Upper lobe of left lung (tissue), 6 donors: ENCODE results near the gene OSCP1. TPM values are rescaled to one million over a fixed set of nuclear protein-coding genes. Genes with fewer than 3 reads are reported as not detected.
"Not testable (repeated sequence)": the region's sequence is repeated elsewhere in the genome, so short reads cannot be mapped to it uniquely, and the experiment has no call there.

ENCODE experiments used
- ATAC-seq, 2 donors: fragments of 200-7000 bp; cut with Tn5 transposase; one replicate each; pipeline ENCODE4 v1.9.1; 2022; ENCODE audit warnings: mild to moderate bottlenecking in 2 of 2, moderate library complexity in 2 of 2; ENCODE audit not compliant: low FRiP score in 2 of 2
- DNase-seq, 2 donors: peaks; one replicate each; pipeline ENCODE4 v3.0.0-alpha.2; 2019 to 2020
- H3K27ac ChIP-seq, 4 donors: fragments of 200-600 bp; sonication (generic); one replicate each; pipeline ENCODE4 v1.5.1; 2016 to 2019
- H3K27me3 ChIP-seq, 4 donors: fragments of 200-600 bp; sonication (generic); one replicate each; pipeline ENCODE4 v1.5.1; 2017 to 2019
- H3K36me3 ChIP-seq, 4 donors: fragments of 200-600 bp; sonication (generic); one replicate each; pipeline ENCODE4 v1.5.1; 2016 to 2019
- H3K4me1 ChIP-seq, 4 donors: fragments of 200-600 bp; sonication (generic); one replicate each; pipeline ENCODE4 v1.5.1; 2018 to 2019
- H3K4me3 ChIP-seq, 4 donors: fragments of 200-600 bp; sonication (generic); one replicate each; pipeline ENCODE4 v1.5.1; 2017 to 2019; ENCODE audit warnings: mild to moderate bottlenecking in 2 of 4, moderate library complexity in 1 of 4
- H3K9me3 ChIP-seq, 4 donors: fragments of 200-600 bp; sonication (generic); one replicate each; pipeline ENCODE4 v1.5.1; 2018 to 2019
- CTCF ChIP-seq, 6 experiments: fragments of 450-650 bp in 4 of 6; fragments of 200-600 bp in 2 of 6; sonication (generic) in 2 of 6; IDR thresholded peaks; one replicate each; pipeline ENCODE4 v1.5.1; 2016 to 2019; ENCODE audit warnings: antibody characterized with exemption in 6 of 6
- EP300 ChIP-seq, 4 donors: sonication (generic); formaldehyde crosslinking; IDR thresholded peaks; one replicate each; pipeline ENCODE4 v1.5.1; 2017; ENCODE audit warnings: antibody characterized with exemption in 4 of 4, control low read depth in 2 of 4
- POLR2A ChIP-seq, 4 donors: fragments of 450-650 bp; IDR thresholded peaks; one replicate each; pipeline ENCODE4 v1.5.1; 2016 to 2017; ENCODE audit warnings: antibody characterized with exemption in 4 of 4, mild to moderate bottlenecking in 2 of 4
- POLR2AphosphoS5 ChIP-seq, 2 donors: sonication (generic); formaldehyde crosslinking; IDR thresholded peaks; one replicate each; pipeline ENCODE4 v1.5.1; 2017; ENCODE audit warnings: antibody characterized with exemption in 2 of 2
- WGBS, 2 donors: methylation state at CpG; one replicate each; pipeline ENCODE4 v1.1.5; 2017 to 2018; 5-methylcytosine and 5-hydroxymethylcytosine counted together
- total RNA-seq, 6 donors: library from RNA; depleted of rRNA in 4 of 6; stranded (reverse); fragments of >200 nt in 4 of 6; gene quantifications; one replicate each; pipeline versions ENCODE4 v1.1.0 to v1.2.1, GENCODE V29; 2016 to 2021
- donor health status: DM: no; HTN: no; CAD: no; lungs with moderate emphysema.
- donor health status: DM: no; HTN: yes; CAD: no; lungs with severe emphysema.

The OSCP1 gene
- 10 to 100 TPM; 11.8 to 28.2 (median 13.6) TPM for total RNA-seq

GRCh38 chr1:36450270-36450918 lies at the start of gene OSCP1:
OSCP1 (minus strand) TSS chr1:36450451; CDS start chr1:36450369, 82 bp downstream.
- peak; percentile 95 to 98 for DNase-seq
- Histone ChIP-seq H3K4me3 (peak within 1 kb of the TSS; percentile 47 to 71 (median 64)), H3K9me3 (no peaks in the 10 kb centered on the region), H3K27ac (peak within 1 kb of the TSS; percentile 93 to 98 (median 95)), H3K36me3 (peaks cover 0 to 12% (median 10%) of the 10 kb centered on the region in 4 donors), H3K4me1 (peaks cover 4 to 12% (median 9%) of the 10 kb centered on the region in 4 donors), H3K27me3 (no peaks in the 10 kb centered on the region)
- peak; percentile 98 to 99 for ATAC-seq
- 0 to 4% methylated on average over 15 to 46 of the region's 48 CpGs for WGBS, 2 donors
- TF ChIP-seq EP300 (IDR thresholded peaks at IDR 0.05) (no peak), CTCF (IDR thresholded peaks at IDR 0.05) (no peak), POLR2AphosphoS5 (IDR thresholded peaks at IDR 0.05) (peak; percentile 91 to 93), POLR2A (IDR thresholded peaks at IDR 0.05) (peak in 3 of 4 donors; percentile 81 to 97 (median 94))

GRCh38 chr1:36497207-36497606 lies 47.0 kb upstream of the OSCP1 start:
- Histone ChIP-seq H3K4me3 (no peak overlapping the region), H3K4me1 (no peaks in the 10 kb centered on the region), H3K9me3 (no peaks in the 10 kb centered on the region), H3K27me3 (no peaks in the 10 kb centered on the region), H3K36me3 (no peaks in the 10 kb centered on the region), H3K27ac (no peak overlapping the region)
- DNase-seq (no peak), ATAC-seq (no peak)
- TF ChIP-seq EP300 (IDR thresholded peaks at IDR 0.05) (no peak), POLR2A (IDR thresholded peaks at IDR 0.05) (no peak), CTCF (IDR thresholded peaks at IDR 0.05) (no peak), POLR2AphosphoS5 (IDR thresholded peaks at IDR 0.05) (no peak)
- WGBS, 2 donors = 62 to 78% methylated on average over 2 of the region's 2 CpGs

- 68 to 82% methylated on average over 5 of the region's 5 CpGs for WGBS, 2 donors
Measured at GRCh38 chr1:36494971-36495370, 44.7 kb upstream of the OSCP1 start.

GRCh38 chr1:36493524-36493923 lies 43.3 kb upstream of the OSCP1 start:
- Histone ChIP-seq H3K4me3 (no peak overlapping the region), H3K36me3 (no peaks in the 10 kb centered on the region), H3K27me3 (no peaks in the 10 kb centered on the region), H3K4me1 (peaks cover 0 to 6% (median 2%) of the 10 kb centered on the region in 4 donors), H3K27ac (no peak overlapping the region), H3K9me3 (no peaks in the 10 kb centered on the region)
- WGBS, 2 donors = 90 to 93% methylated on average over 9 of the region's 9 CpGs
- no peak for TF ChIP-seq POLR2AphosphoS5 (IDR thresholded peaks at IDR 0.05)
- no peak for TF ChIP-seq CTCF (IDR thresholded peaks at IDR 0.05)
- TF ChIP-seq POLR2A (IDR thresholded peaks at IDR 0.05) = no peak
- no peak for TF ChIP-seq EP300 (IDR thresholded peaks at IDR 0.05)
- DNase-seq (no peak), ATAC-seq (no peak)

More at GRCh38 chr1:36494971-36495370, 44.7 kb upstream of the OSCP1 start:
- H3K9me3 ChIP-seq = no peaks in the 10 kb centered on the region
- DNase-seq = no peak
- TF ChIP-seq CTCF (IDR thresholded peaks at IDR 0.05) (no peak), EP300 (IDR thresholded peaks at IDR 0.05) (no peak), POLR2A (IDR thresholded peaks at IDR 0.05) (no peak), POLR2AphosphoS5 (IDR thresholded peaks at IDR 0.05) (no peak)
- no peak overlapping the region for H3K27ac ChIP-seq
- no peaks in the 10 kb centered on the region for H3K36me3 ChIP-seq
- H3K4me1 ChIP-seq = no peaks in the 10 kb centered on the region
- H3K27me3 ChIP-seq = no peaks in the 10 kb centered on the region
- ATAC-seq = no peak
- H3K4me3 ChIP-seq = no peak overlapping the region

- Histone ChIP-seq H3K27ac (no peak overlapping the region), H3K36me3 (no peaks in the 10 kb centered on the region), H3K9me3 (no peaks in the 10 kb centered on the region), H3K27me3 (no peaks in the 10 kb centered on the region), H3K4me1 (peaks cover 2 to 13% (median 9%) of the 10 kb centered on the region in 4 donors), H3K4me3 (no peak overlapping the region)
- no peak for TF ChIP-seq CTCF (IDR thresholded peaks at IDR 0.05)
- TF ChIP-seq POLR2A (IDR thresholded peaks at IDR 0.05) = no peak
- TF ChIP-seq EP300 (IDR thresholded peaks at IDR 0.05) = no peak
- TF ChIP-seq POLR2AphosphoS5 (IDR thresholded peaks at IDR 0.05) = no peak
- DNase-seq (peak in 1 of 2 donors; percentile 16), ATAC-seq (no peak)
- 41 to 45% methylated on average over 9 of the region's 9 CpGs for WGBS, 2 donors
Measured at GRCh38 chr1:36492491-36492890, 42.2 kb upstream of the OSCP1 start.

GRCh38 chr1:36489258-36490051 lies 39.2 kb upstream of the OSCP1 start:
- H3K36me3 ChIP-seq, H3K27me3 ChIP-seq, H3K4me3 ChIP-seq, H3K9me3 ChIP-seq, ATAC-seq: not testable (repeated sequence)
- WGBS, 2 donors = 57 to 58% methylated on average over 10 of the region's 10 CpGs
- Histone ChIP-seq H3K27ac (peak overlapping the region in 2 of 4 donors; percentile 87 to 89), H3K4me1 (peaks cover 19 to 31% (median 25%) of the 10 kb centered on the region in 4 donors)
- peak in 1 of 2 donors; percentile 20 for DNase-seq
